Keratinocyte (primary cell): ENCODE results near the gene SLC22A3. TPM values are rescaled to one million over a fixed set of nuclear protein-coding genes. Genes with fewer than 3 reads are reported as not detected.
"Not testable (repeated sequence)": the region's sequence is repeated elsewhere in the genome, so short reads cannot be mapped to it uniquely, and the experiment has no call there.

Experiments
- DNase-seq: peaks from one replicate; pipeline ENCODE4 v3.0.0-alpha.2; 2011; ENCODE audit warnings: low read depth, missing footprints, low spot score
- FAIRE-seq: peaks from 2 replicates; lab custom pipeline; 2011; peaks lifted over from hg19 to GRCh38; lab: Jason Lieb, UNC
- H2AFZ ChIP-seq: 2 replicates; pipeline ENCODE4 v1.6.0; 2012; ENCODE audit warnings: low read length, control low read depth, inconsistent platforms; ENCODE audit not compliant: control insufficient read depth
- H3K27ac ChIP-seq: 2 replicates; pipeline ENCODE4 v1.5.1; 2011; ENCODE audit warnings: low read length; ENCODE audit not compliant: control insufficient read depth, insufficient read depth
- H3K27me3 ChIP-seq: 3 replicates; pipeline ENCODE4 v1.6.0; 2011; ENCODE audit warnings: low read length; ENCODE audit not compliant: control insufficient read depth, insufficient read depth; ENCODE audit errors: extremely low read depth
- H3K36me3 ChIP-seq, 2 experiments: 2 replicates in 1 of 2; 3 replicates in 1 of 2; pipeline ENCODE4 v1.5.1; 2011; ENCODE audit warnings: low read length in 2 of 2, mild to moderate bottlenecking in 1 of 2; ENCODE audit not compliant: control insufficient read depth in 2 of 2, insufficient read depth in 2 of 2; ENCODE audit errors: extremely low read depth in 1 of 2
- H3K4me1 ChIP-seq: 3 replicates; pipeline ENCODE4 v1.5.1; 2011; ENCODE audit warnings: low read length; ENCODE audit not compliant: control insufficient read depth, insufficient read depth; ENCODE audit errors: extremely low read depth
- H3K4me2 ChIP-seq: 3 replicates; pipeline ENCODE4 v1.6.0; 2011; ENCODE audit warnings: low read depth, low read length; ENCODE audit not compliant: control insufficient read depth, insufficient read depth; ENCODE audit errors: extremely low read depth
- H3K4me3 ChIP-seq, 3 experiments: fragments of 200-600 bp in 1 of 3; sonication (generic) in 1 of 3; 2 replicates in 2 of 3; 3 replicates in 1 of 3; pipeline ENCODE4 v1.5.1; 2011 to 2016; ENCODE audit warnings: low read length in 3 of 3, mild to moderate bottlenecking in 3 of 3, control low read depth in 2 of 3, inconsistent platforms in 1 of 3, low read depth in 1 of 3, mixed read lengths in 1 of 3, mixed run types in 1 of 3, moderate library complexity in 1 of 3; ENCODE audit not compliant: control insufficient read depth in 2 of 3, insufficient read depth in 2 of 3; ENCODE audit errors: extremely low read depth in 1 of 3
- H3K79me2 ChIP-seq: 2 replicates; pipeline ENCODE4 v1.6.0; 2012; ENCODE audit warnings: low read length; ENCODE audit not compliant: control insufficient read depth, insufficient read depth
- H3K9ac ChIP-seq: 3 replicates; pipeline ENCODE4 v1.6.0; 2011; ENCODE audit warnings: low read length; ENCODE audit not compliant: control insufficient read depth, insufficient read depth; ENCODE audit errors: extremely low read depth
- H3K9me1 ChIP-seq: 3 replicates; pipeline ENCODE4 v1.6.0; 2011; ENCODE audit warnings: low read length; ENCODE audit not compliant: control insufficient read depth, insufficient read depth; ENCODE audit errors: extremely low read depth
- H3K9me3 ChIP-seq: 2 replicates; pipeline ENCODE4 v1.5.1; 2012; ENCODE audit warnings: low read depth, low read length; ENCODE audit not compliant: control insufficient read depth
- H4K20me1 ChIP-seq: 3 replicates; pipeline ENCODE4 v1.6.0; 2011; ENCODE audit warnings: low read length; ENCODE audit not compliant: control insufficient read depth, insufficient read depth; ENCODE audit errors: extremely low read depth
- CTCF ChIP-seq, 3 experiments: IDR thresholded peaks in 1 of 3; conservative IDR thresholded peaks in 1 of 3; optimal IDR thresholded peaks in 1 of 3; 2 replicates in 2 of 3; 3 replicates in 1 of 3; pipeline versions ENCODE3 to v1.5.1; 2011; ENCODE audit warnings: low read length in 3 of 3, mild to moderate bottlenecking in 3 of 3, moderate library complexity in 2 of 3, control low read depth in 1 of 3, inconsistent platforms in 1 of 3; ENCODE audit not compliant: insufficient read depth in 2 of 3; ENCODE audit errors: extremely low read depth in 1 of 3
- EZH2 ChIP-seq: IDR thresholded peaks from one replicate; pipeline ENCODE4 v1.6.1; 2012; ENCODE audit warnings: inconsistent platforms, mild to moderate bottlenecking, low read length, moderate library complexity
- dilution Hi-C: fragments of 300-500 bp; cut with MboI; formaldehyde crosslinking; loops from one replicate; pipeline ENCODE4 v1.7.0; 2020; ENCODE audit warnings: low sequenced_read_pairs; ENCODE audit not compliant: extremely low pct_ligation_motif_present
- polyA plus RNA-seq, 5 experiments: library from polyadenylated mRNA; depleted of rRNA in 3 of 5; stranded (reverse) in 3 of 5; stranded (forward) in 1 of 5; unstranded in 1 of 5; fragments of >200 nt; gene quantifications; 1 replicate in 1 of 5; 2 replicates in 3 of 5; 3 replicates in 1 of 5; pipeline versions ENCODE4 v1.2.1 to v1.2.3, GENCODE V29; 2011 to 2012; ENCODE audit warnings: missing spikeins in 2 of 5, low read depth in 1 of 5, low replicate concordance in 1 of 5

The SLC22A3 gene
- polyA plus RNA-seq, 1 donor (not counting 4 experiments of a cell fraction or from before 2014, with no cell fraction given) = 1.8 TPM

GRCh38 chr6:160464744-160465143 lies 116.6 kb downstream of the SLC22A3 start:
- DNase-seq (no peak), FAIRE-seq (no peak)
- Histone ChIP-seq H3K4me1 (peaks cover 19% of the 10 kb centered on the region), H3K9me3 (no peaks in the 10 kb centered on the region), H4K20me1 (no peaks in the 10 kb centered on the region), H3K9ac (no peak overlapping the region), H3K79me2 (no peaks in the 10 kb centered on the region), H3K27ac (no peak overlapping the region), H2AFZ (no peak overlapping the region), H3K27me3 (no peaks in the 10 kb centered on the region), H3K9me1 (no peaks in the 10 kb centered on the region), H3K36me3 (no peaks in the 10 kb centered on the region), H3K4me2 (no peak overlapping the region), H3K4me3 (no peak overlapping the region)
- dilution Hi-C loops = no loop called here
- TF ChIP-seq CTCF (optimal IDR thresholded peaks at IDR 0.05 in 1 of 3, IDR thresholded peaks at IDR 0.05 in 1 of 3, conservative IDR thresholded peaks at IDR 0.05 in 1 of 3; ENCODE audit: extremely low read depth in 1 of 3, insufficient read depth in 2 of 3, low read length in 3 of 3) (no peak), EZH2 (no peak)

DNA sequence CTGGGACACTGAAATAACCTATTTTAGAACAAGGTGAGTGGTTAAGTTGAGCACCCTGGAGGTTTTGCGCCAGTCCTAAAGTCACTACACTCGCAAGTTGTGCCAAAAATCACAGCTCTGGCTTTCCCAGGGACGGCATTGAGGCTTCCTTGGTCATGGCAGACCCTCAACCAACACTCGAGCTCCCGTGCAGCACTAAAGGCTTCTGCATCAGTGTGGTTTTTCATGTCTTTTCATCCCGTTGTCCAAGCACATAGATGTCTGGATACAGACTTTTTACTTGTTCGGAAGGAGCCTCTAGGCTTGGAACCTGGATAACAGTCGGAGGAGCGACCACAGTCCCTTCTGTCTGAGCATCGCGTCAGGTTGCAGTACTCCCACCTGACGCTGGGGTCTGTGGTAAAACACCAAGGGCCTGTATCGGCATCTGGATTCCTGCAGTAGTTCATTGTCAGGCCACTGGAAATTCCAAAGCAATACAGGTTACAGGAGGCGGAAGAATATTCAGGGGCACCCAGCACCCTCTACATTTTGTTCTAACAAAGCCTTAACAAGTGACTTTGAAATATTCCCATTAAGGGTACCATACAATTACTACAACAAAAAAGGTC lies 119.2 kb downstream of the SLC22A3 start:
- H3K27me3 ChIP-seq, H3K79me2 ChIP-seq, H3K9me1 ChIP-seq, DNase-seq, dilution Hi-C loops, H3K4me3 ChIP-seq, H3K4me2 ChIP-seq, H2AFZ ChIP-seq, H3K9me3 ChIP-seq, H3K9ac ChIP-seq, H4K20me1 ChIP-seq, H3K4me1 ChIP-seq, H3K27ac ChIP-seq, FAIRE-seq, H3K36me3 ChIP-seq: not testable (repeated sequence)

DNA sequence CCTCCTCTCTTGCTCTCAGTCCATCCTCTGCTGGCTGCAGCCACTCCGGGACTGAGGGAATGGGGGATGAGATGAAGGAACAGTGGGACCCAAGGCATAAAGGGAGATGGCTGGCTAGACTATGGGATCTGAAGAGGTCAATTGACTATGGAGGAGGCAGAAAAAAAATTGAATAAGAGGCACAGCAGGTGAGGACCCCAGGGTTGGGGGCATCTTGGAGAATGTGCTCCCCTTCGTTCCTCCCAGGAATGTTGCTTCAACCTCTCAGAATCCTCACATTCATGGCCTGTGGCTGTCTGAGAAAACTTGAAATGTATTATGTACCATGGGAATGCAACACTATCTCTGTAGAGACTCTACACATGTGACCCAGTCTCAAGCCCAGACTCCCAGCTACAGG lies 121.0 kb downstream of the SLC22A3 start:
- Histone ChIP-seq H3K4me3 (no peak overlapping the region), H4K20me1 (no peaks in the 10 kb centered on the region), H3K27me3 (no peaks in the 10 kb centered on the region), H3K79me2 (no peaks in the 10 kb centered on the region), H3K9ac (no peak overlapping the region), H3K9me3 (no peaks in the 10 kb centered on the region), H3K27ac (no peak overlapping the region), H2AFZ (no peak overlapping the region), H3K9me1 (no peaks in the 10 kb centered on the region), H3K4me2 (no peak overlapping the region), H3K4me1 (no peaks in the 10 kb centered on the region), H3K36me3 (no peaks in the 10 kb centered on the region)
- TF ChIP-seq CTCF (optimal IDR thresholded peaks at IDR 0.05 in 1 of 3, IDR thresholded peaks at IDR 0.05 in 1 of 3, conservative IDR thresholded peaks at IDR 0.05 in 1 of 3; ENCODE audit: extremely low read depth in 1 of 3, insufficient read depth in 2 of 3, low read length in 3 of 3) = no peak
- no peak for TF ChIP-seq EZH2
- no peak for FAIRE-seq
- dilution Hi-C loops = no loop called here
- DNase-seq = no peak

DNA sequence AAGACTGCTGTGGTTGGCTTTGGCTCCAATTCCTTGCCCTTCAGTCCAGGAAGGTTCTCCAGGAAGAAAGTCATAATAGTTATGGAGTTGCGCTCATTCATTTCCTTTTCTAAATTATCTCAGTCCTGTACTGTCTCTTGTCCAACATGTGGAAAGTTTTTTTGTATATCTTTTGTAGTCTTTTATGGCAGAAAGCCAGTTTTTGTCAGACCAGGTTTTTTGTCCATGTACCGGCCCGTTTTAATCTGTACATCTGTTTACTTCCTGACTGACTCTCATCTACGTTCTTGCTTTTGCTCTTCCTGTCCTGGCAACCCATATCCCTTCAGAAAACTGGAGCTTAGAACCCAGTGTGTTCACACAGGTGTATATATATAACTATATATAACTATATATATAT lies 127.9 kb downstream of the SLC22A3 start:
- H3K27me3 ChIP-seq, H2AFZ ChIP-seq, H3K9ac ChIP-seq, FAIRE-seq, H3K9me3 ChIP-seq, H3K4me2 ChIP-seq, H3K4me3 ChIP-seq, H3K79me2 ChIP-seq, H3K9me1 ChIP-seq, H3K27ac ChIP-seq, H4K20me1 ChIP-seq, DNase-seq, H3K4me1 ChIP-seq, H3K36me3 ChIP-seq, dilution Hi-C loops: not testable (repeated sequence)
